Measurements from ENCODE around the gene CDH10. TPM values are rescaled to one million over a fixed set of nuclear protein-coding genes. Genes with fewer than 3 reads are reported as not detected.

Gene CDH10
- total and polyA plus RNA-seq, 9 of the 15 experiments (the other 6 are each of a cell fraction or from before 2014, with no cell fraction given) = not detected

DNA sequence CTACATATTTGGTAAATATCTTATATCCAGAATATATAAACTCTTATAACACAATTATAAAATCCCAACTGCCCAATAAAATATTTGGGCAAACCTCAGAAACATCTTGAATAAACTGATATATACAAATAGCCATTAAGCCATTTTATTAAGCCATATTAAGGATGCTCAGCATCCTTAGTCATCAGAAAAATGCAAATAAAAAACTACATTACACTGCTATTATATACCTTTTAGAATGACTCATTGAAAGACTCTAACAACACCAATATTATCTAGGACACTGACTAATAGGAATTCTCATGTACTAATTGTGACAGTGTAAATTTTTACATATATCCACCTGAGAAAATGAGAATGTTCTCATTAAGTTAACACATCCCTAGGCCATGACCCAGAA is 77.8 kb downstream of the CDH10 start:
- Histone ChIP-seq H2AFZ (ENCODE audit: low read depth, low read length) (no peak overlapping the region), H3K4me3 (no peak overlapping the region), H3K4me2 (ENCODE audit: insufficient read depth, low read length) (no peak overlapping the region), H3K27ac (ENCODE audit: extremely low read depth, low read depth, low read length) (no peak overlapping the region), H3K9me1 (ENCODE audit: control insufficient read depth, insufficient read depth, low read length) (no peaks in the 10 kb centered on the region), H3K9ac (ENCODE audit: insufficient read depth in 1 of 2, low read depth in 2 of 2, low read length in 2 of 2) (no peak overlapping the region), H3K27me3 (ENCODE audit: control insufficient read depth in 2 of 2, insufficient read depth in 2 of 2, low read length in 2 of 2) (no peaks in the 10 kb centered on the region), H3K36me3 (ENCODE audit: control insufficient read depth, insufficient read depth, low read length) (no peaks in the 10 kb centered on the region), H3K79me2 (ENCODE audit: control insufficient read depth, insufficient read depth, low read length) (no peaks in the 10 kb centered on the region), H4K20me1 (replicated peaks; ENCODE audit: control insufficient read depth, insufficient read depth, low read length) (no peaks in the 10 kb centered on the region), H3K4me1 (replicated peaks in 1 of 2; ENCODE audit: control insufficient read depth in 2 of 2, insufficient read depth in 2 of 2, low read length in 2 of 2) (no peaks in the 10 kb centered on the region), H3K9me3 (replicated peaks; ENCODE audit: control insufficient read depth, insufficient read depth, low read depth, low read length) (no peaks in the 10 kb centered on the region; the same call in 1 of the 2 replicates)
- DNase-seq (ENCODE audit: extremely low read depth in 1 of 4, low spot score in 3 of 4) (no peak), FAIRE-seq (no peak), ATAC-seq (no peak)
- BruUV-seq (replicated peaks) = no TSS peak
- ChIA-PET POLR2A (no interaction called here), CTCF (ENCODE audit: low intra/inter-chr PET ratio) (no interaction called here)
- in situ Hi-C loops (cut with MboI) = no loop called here
- intact Hi-C loops (cut with micrococcal nuclease) = no loop called here
- TF ChIP-seq XRCC3 (IDR thresholded peaks at IDR 0.05) (no peak), TFAM (CRISPR knock-in tag; conservative IDR thresholded peaks at IDR 0.05) (no peak), ZNF124 (CRISPR knock-in tag; IDR thresholded peaks at IDR 0.05) (no peak), FUS (optimal IDR thresholded peaks at IDR 0.05; ENCODE audit: low read depth, low read length) (no peak), HEY1 (CRISPR knock-in tag; IDR thresholded peaks at IDR 0.05; ENCODE audit: borderline replicate concordance) (no peak), TAF9B (IDR thresholded peaks at IDR 0.05; ENCODE audit: partially characterized antibody) (no peak), ZC3H11A (IDR thresholded peaks at IDR 0.05; ENCODE audit: low read depth, low read length) (no peak), SRSF3 (IDR thresholded peaks at IDR 0.05; ENCODE audit: insufficient read depth, low read length) (no peak), PHTF2 (CRISPR knock-in tag; IDR thresholded peaks at IDR 0.05) (no peak)
- TF ChIP-seq, protein P1, sequence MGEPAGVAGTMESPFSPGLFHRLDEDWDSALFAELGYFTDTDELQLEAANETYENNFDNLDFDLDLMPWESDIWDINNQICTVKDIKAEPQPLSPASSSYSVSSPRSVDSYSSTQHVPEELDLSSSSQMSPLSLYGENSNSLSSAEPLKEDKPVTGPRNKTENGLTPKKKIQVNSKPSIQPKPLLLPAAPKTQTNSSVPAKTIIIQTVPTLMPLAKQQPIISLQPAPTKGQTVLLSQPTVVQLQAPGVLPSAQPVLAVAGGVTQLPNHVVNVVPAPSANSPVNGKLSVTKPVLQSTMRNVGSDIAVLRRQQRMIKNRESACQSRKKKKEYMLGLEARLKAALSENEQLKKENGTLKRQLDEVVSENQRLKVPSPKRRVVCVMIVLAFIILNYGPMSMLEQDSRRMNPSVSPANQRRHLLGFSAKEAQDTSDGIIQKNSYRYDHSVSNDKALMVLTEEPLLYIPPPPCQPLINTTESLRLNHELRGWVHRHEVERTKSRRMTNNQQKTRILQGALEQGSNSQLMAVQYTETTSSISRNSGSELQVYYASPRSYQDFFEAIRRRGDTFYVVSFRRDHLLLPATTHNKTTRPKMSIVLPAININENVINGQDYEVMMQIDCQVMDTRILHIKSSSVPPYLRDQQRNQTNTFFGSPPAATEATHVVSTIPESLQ (CRISPR knock-in tag; IDR thresholded peaks at IDR 0.05) = no peak
- TF ChIP-seq, protein P2, sequence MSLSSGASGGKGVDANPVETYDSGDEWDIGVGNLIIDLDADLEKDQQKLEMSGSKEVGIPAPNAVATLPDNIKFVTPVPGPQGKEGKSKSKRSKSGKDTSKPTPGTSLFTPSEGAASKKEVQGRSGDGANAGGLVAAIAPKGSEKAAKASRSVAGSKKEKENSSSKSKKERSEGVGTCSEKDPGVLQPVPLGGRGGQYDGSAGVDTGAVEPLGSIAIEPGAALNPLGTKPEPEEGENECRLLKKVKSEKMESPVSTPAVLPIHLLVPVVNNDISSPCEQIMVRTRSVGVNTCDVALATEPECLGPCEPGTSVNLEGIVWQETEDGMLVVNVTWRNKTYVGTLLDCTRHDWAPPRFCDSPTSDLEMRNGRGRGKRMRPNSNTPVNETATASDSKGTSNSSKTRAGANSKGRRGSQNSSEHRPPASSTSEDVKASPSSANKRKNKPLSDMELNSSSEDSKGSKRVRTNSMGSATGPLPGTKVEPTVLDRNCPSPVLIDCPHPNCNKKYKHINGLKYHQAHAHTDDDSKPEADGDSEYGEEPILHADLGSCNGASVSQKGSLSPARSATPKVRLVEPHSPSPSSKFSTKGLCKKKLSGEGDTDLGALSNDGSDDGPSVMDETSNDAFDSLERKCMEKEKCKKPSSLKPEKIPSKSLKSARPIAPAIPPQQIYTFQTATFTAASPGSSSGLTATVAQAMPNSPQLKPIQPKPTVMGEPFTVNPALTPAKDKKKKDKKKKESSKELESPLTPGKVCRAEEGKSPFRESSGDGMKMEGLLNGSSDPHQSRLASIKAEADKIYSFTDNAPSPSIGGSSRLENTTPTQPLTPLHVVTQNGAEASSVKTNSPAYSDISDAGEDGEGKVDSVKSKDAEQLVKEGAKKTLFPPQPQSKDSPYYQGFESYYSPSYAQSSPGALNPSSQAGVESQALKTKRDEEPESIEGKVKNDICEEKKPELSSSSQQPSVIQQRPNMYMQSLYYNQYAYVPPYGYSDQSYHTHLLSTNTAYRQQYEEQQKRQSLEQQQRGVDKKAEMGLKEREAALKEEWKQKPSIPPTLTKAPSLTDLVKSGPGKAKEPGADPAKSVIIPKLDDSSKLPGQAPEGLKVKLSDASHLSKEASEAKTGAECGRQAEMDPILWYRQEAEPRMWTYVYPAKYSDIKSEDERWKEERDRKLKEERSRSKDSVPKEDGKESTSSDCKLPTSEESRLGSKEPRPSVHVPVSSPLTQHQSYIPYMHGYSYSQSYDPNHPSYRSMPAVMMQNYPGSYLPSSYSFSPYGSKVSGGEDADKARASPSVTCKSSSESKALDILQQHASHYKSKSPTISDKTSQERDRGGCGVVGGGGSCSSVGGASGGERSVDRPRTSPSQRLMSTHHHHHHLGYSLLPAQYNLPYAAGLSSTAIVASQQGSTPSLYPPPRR (CRISPR knock-in tag; IDR thresholded peaks at IDR 0.05; ENCODE audit: borderline replicate concordance) = no peak
- TF ChIP-seq, protein P3, sequence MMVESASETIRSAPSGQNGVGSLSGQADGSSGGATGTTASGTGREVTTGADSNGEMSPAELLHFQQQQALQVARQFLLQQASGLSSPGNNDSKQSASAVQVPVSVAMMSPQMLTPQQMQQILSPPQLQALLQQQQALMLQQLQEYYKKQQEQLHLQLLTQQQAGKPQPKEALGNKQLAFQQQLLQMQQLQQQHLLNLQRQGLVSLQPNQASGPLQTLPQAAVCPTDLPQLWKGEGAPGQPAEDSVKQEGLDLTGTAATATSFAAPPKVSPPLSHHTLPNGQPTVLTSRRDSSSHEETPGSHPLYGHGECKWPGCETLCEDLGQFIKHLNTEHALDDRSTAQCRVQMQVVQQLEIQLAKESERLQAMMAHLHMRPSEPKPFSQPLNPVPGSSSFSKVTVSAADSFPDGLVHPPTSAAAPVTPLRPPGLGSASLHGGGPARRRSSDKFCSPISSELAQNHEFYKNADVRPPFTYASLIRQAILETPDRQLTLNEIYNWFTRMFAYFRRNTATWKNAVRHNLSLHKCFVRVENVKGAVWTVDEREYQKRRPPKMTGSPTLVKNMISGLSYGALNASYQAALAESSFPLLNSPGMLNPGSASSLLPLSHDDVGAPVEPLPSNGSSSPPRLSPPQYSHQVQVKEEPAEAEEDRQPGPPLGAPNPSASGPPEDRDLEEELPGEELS (CRISPR knock-in tag; IDR thresholded peaks at IDR 0.05; ENCODE audit: borderline replicate concordance) = no peak
- TF ChIP-seq, protein P4, sequence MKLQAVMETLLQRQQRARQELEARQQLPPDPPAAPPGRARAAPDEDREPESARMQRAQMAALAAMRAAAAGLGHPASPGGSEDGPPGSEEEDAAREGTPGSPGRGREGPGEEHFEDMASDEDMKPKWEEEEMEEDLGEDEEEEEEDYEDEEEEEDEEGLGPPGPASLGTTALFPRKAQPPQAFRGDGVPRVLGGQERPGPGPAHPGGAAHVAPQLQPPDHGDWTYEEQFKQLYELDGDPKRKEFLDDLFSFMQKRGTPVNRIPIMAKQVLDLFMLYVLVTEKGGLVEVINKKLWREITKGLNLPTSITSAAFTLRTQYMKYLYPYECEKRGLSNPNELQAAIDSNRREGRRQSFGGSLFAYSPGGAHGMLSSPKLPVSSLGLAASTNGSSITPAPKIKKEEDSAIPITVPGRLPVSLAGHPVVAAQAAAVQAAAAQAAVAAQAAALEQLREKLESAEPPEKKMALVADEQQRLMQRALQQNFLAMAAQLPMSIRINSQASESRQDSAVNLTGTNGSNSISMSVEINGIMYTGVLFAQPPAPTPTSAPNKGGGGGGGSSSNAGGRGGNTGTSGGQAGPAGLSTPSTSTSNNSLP (IDR thresholded peaks at IDR 0.05; ENCODE audit: borderline replicate concordance, low read depth, low read length) = no peak

Measured in K562 (cell line).